Stomach (tissue), 4 donors: ENCODE data around the gene RASSF5.

Experiments used
- CTCF ChIP-seq, 7 experiments: fragments of 450-650 bp in 4 of 7; fragments of 200-600 bp in 3 of 7; sonication (generic) in 3 of 7; IDR thresholded peaks; one replicate each; pipeline ENCODE4 v1.5.1; 2016 to 2019; ENCODE audit warnings: antibody characterized with exemption in 7 of 7, control low read depth in 2 of 7, mild to moderate bottlenecking in 1 of 7
- POLR2A ChIP-seq, 4 donors: fragments of 450-650 bp; IDR thresholded peaks; one replicate each; pipeline ENCODE4 v1.6.1; 2016; ENCODE audit warnings: antibody characterized with exemption in 4 of 4, control low read depth in 2 of 4, mild to moderate bottlenecking in 1 of 4, moderate library complexity in 1 of 4

- TF ChIP-seq CTCF (IDR thresholded peaks at IDR 0.05) (no peak), POLR2A (IDR thresholded peaks at IDR 0.05) (no peak)
Observed at GRCh38 chr1:206575894-206576737, 68.8 kb downstream of the RASSF5 start.
